GM12892 (cell line): ENCODE results near the gene CFAP46.

ENCODE experiments used
- POLR2A ChIP-seq: IDR thresholded peaks from 2 replicates; pipeline ENCODE4 v1.6.1; 2011; ENCODE audit warnings: low read depth, low read length, control low read depth
- POLR2AphosphoS5 ChIP-seq: IDR thresholded peaks from 2 replicates; pipeline ENCODE4 v1.6.1; 2011; ENCODE audit warnings: low read depth, low read length, control low read depth
- TAF1 ChIP-seq: IDR thresholded peaks from 2 replicates; pipeline ENCODE4 v1.6.1; 2011; ENCODE audit warnings: low read depth, mild to moderate bottlenecking, control low read depth, low read length, borderline replicate concordance

DNA sequence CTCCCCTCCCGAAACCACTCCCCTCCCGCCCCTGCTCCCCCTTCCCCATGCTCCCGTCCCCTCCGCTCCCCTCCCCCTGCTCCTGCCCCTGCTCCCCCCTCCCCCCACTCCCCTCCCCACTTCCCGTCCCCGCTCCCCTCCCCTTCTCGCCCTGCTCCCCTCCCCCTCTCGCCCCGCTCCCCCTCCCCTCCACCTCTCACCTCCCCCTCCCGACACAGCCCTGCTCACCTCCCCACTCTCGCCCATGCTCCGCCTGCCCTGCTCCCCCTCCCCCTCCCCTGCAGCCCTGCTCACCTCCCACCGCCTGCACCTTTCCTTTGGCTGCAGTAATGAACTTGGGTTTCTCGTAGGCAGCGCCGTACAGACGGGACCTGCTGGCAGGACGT, 106.5 kb downstream of the CFAP46 start:
- no peak for TF ChIP-seq POLR2A
- TF ChIP-seq POLR2AphosphoS5 = no peak
- TF ChIP-seq TAF1 = no peak
